OCI-LY3 (cell line): ENCODE measurements around the gene ENOSF1.

Source experiments
- CTCF ChIP-seq: fragments of 200-600, 300-600 bp; sonication (generic); IDR thresholded peaks from 2 replicates; pipeline ENCODE4 v1.5.1; 2014; ENCODE audit warnings: antibody characterized with exemption, low read length, low read depth
- EZH2phosphoT487 ChIP-seq: fragments of 200-600 bp; shearing (Covaris generic); IDR thresholded peaks from 2 replicates; pipeline ENCODE4 v1.6.1; 2018; ENCODE audit warnings: antibody characterized with exemption, mixed run types, low read depth

DNA sequence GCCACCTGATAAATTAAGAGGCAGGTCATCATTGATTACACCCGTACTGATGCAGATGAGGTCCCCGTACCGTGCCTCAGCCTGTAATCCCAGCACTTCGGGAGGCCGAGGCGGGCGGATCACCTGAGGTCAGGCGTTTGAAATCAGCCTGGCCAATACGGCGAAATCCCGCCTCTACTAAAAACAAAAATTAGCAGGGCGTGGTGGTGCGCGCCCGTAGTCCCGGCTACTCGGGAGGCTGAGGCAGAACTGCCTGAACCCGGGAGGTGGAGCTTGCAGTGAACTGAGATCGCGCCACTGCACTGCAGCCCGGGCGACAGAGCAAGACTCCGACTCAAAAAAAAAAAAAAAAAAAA, 683 bp upstream of the ENOSF1 start:
- TF ChIP-seq CTCF (no peak), EZH2phosphoT487 (no peak)
